ENCODE measurements around the gene MYT1.

The MYT1 gene

GRCh38 chr20:64139199-64140060 is 24.8 kb upstream of the MYT1 start:
- ChIA-PET CTCF (interaction anchor here (1.1 kb wide), 1 partner anchor 56 kb away, joined by 5 read pairs; no protein-coding TSS in a partner anchor), POLR2A (ENCODE audit: low non-redundant PET) (no interaction called here)
- TF ChIP-seq, protein P1, sequence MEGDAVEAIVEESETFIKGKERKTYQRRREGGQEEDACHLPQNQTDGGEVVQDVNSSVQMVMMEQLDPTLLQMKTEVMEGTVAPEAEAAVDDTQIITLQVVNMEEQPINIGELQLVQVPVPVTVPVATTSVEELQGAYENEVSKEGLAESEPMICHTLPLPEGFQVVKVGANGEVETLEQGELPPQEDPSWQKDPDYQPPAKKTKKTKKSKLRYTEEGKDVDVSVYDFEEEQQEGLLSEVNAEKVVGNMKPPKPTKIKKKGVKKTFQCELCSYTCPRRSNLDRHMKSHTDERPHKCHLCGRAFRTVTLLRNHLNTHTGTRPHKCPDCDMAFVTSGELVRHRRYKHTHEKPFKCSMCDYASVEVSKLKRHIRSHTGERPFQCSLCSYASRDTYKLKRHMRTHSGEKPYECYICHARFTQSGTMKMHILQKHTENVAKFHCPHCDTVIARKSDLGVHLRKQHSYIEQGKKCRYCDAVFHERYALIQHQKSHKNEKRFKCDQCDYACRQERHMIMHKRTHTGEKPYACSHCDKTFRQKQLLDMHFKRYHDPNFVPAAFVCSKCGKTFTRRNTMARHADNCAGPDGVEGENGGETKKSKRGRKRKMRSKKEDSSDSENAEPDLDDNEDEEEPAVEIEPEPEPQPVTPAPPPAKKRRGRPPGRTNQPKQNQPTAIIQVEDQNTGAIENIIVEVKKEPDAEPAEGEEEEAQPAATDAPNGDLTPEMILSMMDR (conservative IDR thresholded peaks at IDR 0.05; ENCODE audit: low read depth), result no peak
- DNase-seq (ENCODE audit: low spot score), result no peak
- H3K27ac ChIP-seq, result no peak overlapping the region

DNA sequence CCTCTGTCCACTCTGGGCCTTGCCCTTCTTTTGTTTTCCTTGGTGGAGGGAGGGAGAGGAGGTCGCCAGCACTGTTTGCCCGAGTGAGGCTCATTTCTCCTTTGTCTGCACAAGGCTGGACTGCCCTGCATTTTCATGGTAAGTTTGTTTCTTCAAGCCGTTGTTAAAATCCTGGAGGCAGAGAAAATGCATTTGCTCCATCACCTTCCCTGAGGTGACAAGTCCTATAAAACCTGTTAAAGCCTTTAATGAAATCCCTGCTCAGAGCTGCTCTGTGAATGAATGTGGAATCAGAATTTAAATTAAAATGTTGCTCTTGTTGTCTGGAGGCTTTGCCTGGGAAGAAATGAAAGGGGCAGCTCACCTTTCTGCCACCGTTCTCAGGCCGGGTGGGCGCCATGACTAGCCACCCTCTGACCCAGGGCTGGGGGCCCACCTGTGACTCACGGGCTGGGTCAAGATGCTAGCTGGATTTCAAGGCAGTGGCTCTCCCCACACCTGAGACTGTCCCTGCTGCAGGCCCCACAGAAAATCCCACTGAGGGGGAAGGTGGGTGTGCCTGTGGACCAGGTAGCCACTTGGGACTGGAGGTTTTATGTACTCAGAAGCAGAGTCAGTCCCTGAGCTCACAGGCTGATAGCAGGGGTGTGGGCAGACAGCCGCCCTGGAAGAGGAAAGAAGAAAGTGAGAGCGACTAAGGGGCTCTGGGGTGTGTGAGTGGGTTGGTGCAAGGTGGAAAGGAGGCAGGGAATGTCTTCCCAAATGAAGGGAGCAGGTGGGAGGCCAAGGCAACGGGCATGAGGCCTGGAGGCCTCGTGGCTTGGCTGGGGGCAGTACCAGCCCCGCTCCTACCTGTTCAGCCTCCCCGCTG is 24.0 kb upstream of the MYT1 start:
- H3K27ac ChIP-seq, result no peak overlapping the region
- no peak for DNase-seq (ENCODE audit: low spot score)
- POLR2A ChIA-PET (ENCODE audit: low non-redundant PET), result no interaction called here
- TF ChIP-seq, protein P1 (conservative IDR thresholded peaks at IDR 0.05; ENCODE audit: low read depth), result no peak
- CTCF ChIA-PET, result interaction anchor here (0.9 kb wide), 1 partner anchor 57 kb away, joined by 4 read pairs; no protein-coding TSS in a partner anchor

GRCh38 chr20:64140956-64141355 is 23.3 kb upstream of the MYT1 start:
- ChIA-PET POLR2A (ENCODE audit: low non-redundant PET) (interaction anchor here (0.5 kb wide), 1 partner anchor 115 kb away, joined by 4 read pairs; the partner anchor contains the start of gene PCMTD2), CTCF (interaction anchor here (0.9 kb wide), 1 partner anchor 57 kb away, joined by 4 read pairs; no protein-coding TSS in a partner anchor)
- DNase-seq (ENCODE audit: low spot score), result no peak
- no peak overlapping the region for H3K27ac ChIP-seq
- TF ChIP-seq, protein P1 (conservative IDR thresholded peaks at IDR 0.05; ENCODE audit: low read depth), result no peak

DNA sequence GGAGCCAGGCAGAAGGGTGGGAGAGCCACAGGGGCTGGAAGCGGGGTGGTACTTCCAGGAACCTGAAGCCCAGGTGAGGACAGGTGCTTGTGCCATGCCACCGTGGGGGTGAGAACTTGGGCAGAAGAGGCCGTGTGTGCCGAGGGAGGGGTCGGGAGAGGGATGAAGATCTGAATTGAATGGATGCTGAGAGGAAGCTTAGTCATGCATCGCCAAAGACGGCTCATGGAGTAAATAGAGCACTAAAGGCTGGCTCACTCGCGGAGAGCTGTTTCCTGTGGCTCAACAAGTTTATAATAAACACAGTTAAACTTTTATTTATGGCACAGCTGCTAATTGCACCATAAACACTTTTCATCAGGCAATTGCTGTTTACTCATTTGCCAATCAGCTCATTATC is 21.7 kb upstream of the MYT1 start:
- ChIA-PET CTCF (interaction anchor here (0.7 kb wide), 1 partner anchor 29 kb away, joined by 3 read pairs; no protein-coding TSS in a partner anchor), POLR2A (ENCODE audit: low non-redundant PET) (no interaction called here)
- no peak overlapping the region for H3K27ac ChIP-seq
- DNase-seq (ENCODE audit: low spot score), result no peak
- TF ChIP-seq, protein P1 (conservative IDR thresholded peaks at IDR 0.05; ENCODE audit: low read depth), result no peak

DNA sequence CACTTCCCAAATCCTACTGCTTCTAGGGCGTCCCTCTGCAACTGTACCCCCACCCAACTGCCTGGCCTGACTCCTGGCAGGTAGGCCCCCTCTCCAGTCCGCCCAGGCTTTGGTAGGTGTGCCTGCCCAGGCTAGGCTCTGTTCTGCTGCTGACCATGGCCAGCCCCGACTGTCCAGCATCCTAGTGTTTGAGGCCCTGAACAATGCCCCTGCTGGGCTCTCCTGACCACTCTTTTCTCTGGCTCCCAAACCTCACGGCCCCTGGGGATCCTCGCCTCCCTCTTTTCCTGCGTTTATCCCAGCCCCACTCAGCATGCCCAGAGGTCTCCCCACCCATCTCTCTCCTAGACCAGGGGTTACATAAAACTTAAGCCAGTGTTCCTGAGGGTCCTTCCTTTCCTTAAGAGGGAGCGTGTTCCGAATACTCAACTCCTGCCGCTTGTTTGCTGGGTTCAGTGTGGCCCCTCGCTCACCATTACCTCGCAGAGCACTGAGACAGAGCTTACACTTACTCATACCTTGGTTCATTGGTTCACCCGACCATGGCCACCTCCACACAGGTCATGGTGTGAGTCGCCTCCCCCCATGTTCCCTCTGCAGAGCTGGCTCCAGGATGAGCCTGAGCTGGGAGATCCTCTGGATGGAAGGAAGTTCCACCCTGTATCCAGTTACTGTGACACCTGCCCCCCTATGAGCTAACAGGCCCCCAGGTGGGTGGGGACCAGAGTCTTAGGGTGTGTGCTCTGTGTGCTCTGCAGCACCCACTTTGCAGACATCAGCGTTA is 21.0 kb upstream of the MYT1 start:
- CTCF ChIA-PET, result interaction anchor here (0.7 kb wide), 1 partner anchor 30 kb away, joined by 3 read pairs; no protein-coding TSS in a partner anchor
- POLR2A ChIA-PET (ENCODE audit: low non-redundant PET), result no interaction called here
- TF ChIP-seq, protein P1 (conservative IDR thresholded peaks at IDR 0.05; ENCODE audit: low read depth), result no peak
- H3K27ac ChIP-seq, result no peak overlapping the region
- no peak for DNase-seq (ENCODE audit: low spot score)

All from RWPE1 (cell line).